ENCODE results near the gene FBXO11. TPM values are rescaled to one million over a fixed set of nuclear protein-coding genes. Genes with fewer than 3 reads are reported as not detected.

FBXO11 gene
- total RNA-seq, 1 experiment from 2014 or later = 43.8 TPM

DNA sequence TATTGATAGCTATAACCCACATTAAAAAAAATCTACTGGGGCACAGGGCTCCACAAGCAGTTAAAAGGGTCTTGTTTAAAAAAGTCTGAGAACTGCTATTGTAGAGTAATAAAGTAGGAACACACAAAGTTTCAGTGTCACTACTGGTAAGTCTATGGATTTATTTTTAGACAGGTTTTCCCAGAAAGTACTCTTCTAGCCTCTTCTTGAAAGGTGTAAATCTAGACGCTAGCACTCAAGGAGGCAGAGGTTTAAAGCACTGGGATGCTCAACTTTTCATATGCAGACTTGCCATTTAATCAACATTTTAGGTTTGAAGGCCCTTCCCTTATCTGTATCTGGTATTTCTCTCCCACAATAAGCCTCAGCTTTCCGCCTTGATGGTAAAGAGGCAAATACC is 33.4 kb downstream of the FBXO11 start:
- Mint-ChIP-seq H3K9me3 (no peaks in the 10 kb centered on the region), H3K27me3 (ENCODE audit: low read depth) (no peaks in the 10 kb centered on the region), H3K4me3 (no peak overlapping the region), H3K27ac (peak overlapping the region; percentile 36; the same call in 1 of the 2 replicates), H3K4me1 (peaks cover 51% of the 10 kb centered on the region), H3K36me3 (no peaks in the 10 kb centered on the region)
- ChIA-PET POLR2A (no interaction called here), CTCF (interaction anchor here (1.0 kb wide), 1 partner anchor 485 kb away, joined by 3 read pairs; no protein-coding TSS in a partner anchor)
- TF ChIP-seq ELF4 (CRISPR knock-in tag; IDR thresholded peaks at IDR 0.05; ENCODE audit: low read depth) (no peak), ATF1 (CRISPR knock-in tag; IDR thresholded peaks at IDR 0.05) (no peak), CBFB (CRISPR knock-in tag; IDR thresholded peaks at IDR 0.05; ENCODE audit: low read depth) (no peak), ESRRA (CRISPR knock-in tag; IDR thresholded peaks at IDR 0.05; ENCODE audit: borderline replicate concordance) (no peak), JAZF1 (CRISPR knock-in tag; IDR thresholded peaks at IDR 0.05) (no peak), NR3C1 (CRISPR knock-in tag; conservative IDR thresholded peaks at IDR 0.05; ENCODE audit: low read depth) (no peak)
- TF ChIP-seq, protein P1, sequence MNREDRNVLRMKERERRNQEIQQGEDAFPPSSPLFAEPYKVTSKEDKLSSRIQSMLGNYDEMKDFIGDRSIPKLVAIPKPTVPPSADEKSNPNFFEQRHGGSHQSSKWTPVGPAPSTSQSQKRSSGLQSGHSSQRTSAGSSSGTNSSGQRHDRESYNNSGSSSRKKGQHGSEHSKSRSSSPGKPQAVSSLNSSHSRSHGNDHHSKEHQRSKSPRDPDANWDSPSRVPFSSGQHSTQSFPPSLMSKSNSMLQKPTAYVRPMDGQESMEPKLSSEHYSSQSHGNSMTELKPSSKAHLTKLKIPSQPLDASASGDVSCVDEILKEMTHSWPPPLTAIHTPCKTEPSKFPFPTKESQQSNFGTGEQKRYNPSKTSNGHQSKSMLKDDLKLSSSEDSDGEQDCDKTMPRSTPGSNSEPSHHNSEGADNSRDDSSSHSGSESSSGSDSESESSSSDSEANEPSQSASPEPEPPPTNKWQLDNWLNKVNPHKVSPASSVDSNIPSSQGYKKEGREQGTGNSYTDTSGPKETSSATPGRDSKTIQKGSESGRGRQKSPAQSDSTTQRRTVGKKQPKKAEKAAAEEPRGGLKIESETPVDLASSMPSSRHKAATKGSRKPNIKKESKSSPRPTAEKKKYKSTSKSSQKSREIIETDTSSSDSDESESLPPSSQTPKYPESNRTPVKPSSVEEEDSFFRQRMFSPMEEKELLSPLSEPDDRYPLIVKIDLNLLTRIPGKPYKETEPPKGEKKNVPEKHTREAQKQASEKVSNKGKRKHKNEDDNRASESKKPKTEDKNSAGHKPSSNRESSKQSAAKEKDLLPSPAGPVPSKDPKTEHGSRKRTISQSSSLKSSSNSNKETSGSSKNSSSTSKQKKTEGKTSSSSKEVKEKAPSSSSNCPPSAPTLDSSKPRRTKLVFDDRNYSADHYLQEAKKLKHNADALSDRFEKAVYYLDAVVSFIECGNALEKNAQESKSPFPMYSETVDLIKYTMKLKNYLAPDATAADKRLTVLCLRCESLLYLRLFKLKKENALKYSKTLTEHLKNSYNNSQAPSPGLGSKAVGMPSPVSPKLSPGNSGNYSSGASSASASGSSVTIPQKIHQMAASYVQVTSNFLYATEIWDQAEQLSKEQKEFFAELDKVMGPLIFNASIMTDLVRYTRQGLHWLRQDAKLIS (CRISPR knock-in tag; IDR thresholded peaks at IDR 0.05; ENCODE audit: borderline replicate concordance) = no peak
- TF ChIP-seq, protein P2, sequence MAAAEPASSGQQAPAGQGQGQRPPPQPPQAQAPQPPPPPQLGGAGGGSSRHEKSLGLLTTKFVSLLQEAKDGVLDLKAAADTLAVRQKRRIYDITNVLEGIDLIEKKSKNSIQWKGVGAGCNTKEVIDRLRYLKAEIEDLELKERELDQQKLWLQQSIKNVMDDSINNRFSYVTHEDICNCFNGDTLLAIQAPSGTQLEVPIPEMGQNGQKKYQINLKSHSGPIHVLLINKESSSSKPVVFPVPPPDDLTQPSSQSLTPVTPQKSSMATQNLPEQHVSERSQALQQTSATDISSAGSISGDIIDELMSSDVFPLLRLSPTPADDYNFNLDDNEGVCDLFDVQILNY (CRISPR knock-in tag; IDR thresholded peaks at IDR 0.05) = no peak
- TF ChIP-seq, protein P3, sequence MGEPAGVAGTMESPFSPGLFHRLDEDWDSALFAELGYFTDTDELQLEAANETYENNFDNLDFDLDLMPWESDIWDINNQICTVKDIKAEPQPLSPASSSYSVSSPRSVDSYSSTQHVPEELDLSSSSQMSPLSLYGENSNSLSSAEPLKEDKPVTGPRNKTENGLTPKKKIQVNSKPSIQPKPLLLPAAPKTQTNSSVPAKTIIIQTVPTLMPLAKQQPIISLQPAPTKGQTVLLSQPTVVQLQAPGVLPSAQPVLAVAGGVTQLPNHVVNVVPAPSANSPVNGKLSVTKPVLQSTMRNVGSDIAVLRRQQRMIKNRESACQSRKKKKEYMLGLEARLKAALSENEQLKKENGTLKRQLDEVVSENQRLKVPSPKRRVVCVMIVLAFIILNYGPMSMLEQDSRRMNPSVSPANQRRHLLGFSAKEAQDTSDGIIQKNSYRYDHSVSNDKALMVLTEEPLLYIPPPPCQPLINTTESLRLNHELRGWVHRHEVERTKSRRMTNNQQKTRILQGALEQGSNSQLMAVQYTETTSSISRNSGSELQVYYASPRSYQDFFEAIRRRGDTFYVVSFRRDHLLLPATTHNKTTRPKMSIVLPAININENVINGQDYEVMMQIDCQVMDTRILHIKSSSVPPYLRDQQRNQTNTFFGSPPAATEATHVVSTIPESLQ (CRISPR knock-in tag; IDR thresholded peaks at IDR 0.05) = no peak
- TF ChIP-seq, protein P4, sequence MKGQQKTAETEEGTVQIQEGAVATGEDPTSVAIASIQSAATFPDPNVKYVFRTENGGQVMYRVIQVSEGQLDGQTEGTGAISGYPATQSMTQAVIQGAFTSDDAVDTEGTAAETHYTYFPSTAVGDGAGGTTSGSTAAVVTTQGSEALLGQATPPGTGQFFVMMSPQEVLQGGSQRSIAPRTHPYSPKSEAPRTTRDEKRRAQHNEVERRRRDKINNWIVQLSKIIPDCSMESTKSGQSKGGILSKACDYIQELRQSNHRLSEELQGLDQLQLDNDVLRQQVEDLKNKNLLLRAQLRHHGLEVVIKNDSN (CRISPR knock-in tag; IDR thresholded peaks at IDR 0.05) = no peak
- TF ChIP-seq, protein P5, sequence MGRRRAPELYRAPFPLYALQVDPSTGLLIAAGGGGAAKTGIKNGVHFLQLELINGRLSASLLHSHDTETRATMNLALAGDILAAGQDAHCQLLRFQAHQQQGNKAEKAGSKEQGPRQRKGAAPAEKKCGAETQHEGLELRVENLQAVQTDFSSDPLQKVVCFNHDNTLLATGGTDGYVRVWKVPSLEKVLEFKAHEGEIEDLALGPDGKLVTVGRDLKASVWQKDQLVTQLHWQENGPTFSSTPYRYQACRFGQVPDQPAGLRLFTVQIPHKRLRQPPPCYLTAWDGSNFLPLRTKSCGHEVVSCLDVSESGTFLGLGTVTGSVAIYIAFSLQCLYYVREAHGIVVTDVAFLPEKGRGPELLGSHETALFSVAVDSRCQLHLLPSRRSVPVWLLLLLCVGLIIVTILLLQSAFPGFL (CRISPR knock-in tag; IDR thresholded peaks at IDR 0.05; ENCODE audit: borderline replicate concordance) = no peak
- DNase-seq (ENCODE audit: low spot score) (no peak), ATAC-seq (peak; percentile 14; the same call in 1 of the 2 replicates)

DNA sequence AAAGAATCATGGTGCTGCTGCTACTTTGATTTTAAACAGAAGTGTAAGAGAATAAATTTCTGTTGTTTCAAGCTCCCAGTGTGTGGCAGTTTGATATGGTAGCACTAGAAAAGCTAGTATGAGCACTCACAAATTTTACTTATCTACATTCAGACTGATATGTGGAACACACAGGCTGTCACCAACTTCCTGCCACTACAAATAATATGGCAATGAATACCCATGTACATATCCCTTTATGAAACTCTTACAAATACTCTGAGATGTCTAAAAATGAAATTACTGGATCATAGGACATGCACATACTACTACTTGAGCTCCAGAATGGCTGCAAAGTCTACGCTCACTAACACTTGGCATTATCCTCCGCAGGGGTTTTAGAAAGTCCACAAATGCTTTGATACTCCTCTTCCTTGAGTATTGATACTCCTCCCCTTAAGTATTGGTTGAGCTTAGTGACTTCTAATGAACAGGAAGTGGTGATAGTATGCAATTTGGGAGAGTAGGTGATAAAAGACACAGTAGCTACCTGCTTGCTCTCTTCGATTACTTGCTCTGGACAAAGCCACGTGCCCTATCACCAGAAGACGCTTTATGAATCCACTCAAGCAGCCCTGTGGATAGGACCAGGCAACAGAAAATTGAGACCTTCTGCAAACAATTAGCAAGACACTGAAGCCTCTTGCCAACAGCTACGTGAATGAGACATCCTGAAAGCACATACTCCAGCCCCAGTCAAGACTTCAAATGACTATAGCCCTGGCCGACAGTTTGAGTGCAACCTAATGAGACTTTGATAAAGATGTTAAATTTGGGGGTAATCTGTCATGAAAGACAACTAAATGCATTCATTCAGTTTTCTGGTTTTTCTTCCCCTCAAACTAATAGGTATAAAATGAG is 35.4 kb downstream of the FBXO11 start:
- H3K9me3 Mint-ChIP-seq = no peaks in the 10 kb centered on the region
- H3K36me3 Mint-ChIP-seq = no peaks in the 10 kb centered on the region
- POLR2A ChIA-PET = interaction anchor here (0.5 kb wide), 2 partner anchors 57 to 66 kb away, joined by 3 to 5 read pairs; no protein-coding TSS in a partner anchor
- peaks cover 60% of the 10 kb centered on the region for H3K4me1 Mint-ChIP-seq
- CTCF ChIA-PET = interaction anchor here (1.0 kb wide), 1 partner anchor 146 kb away, joined by 4 read pairs; no protein-coding TSS in a partner anchor
- DNase-seq (ENCODE audit: low spot score) = no peak
- no peak overlapping the region for H3K4me3 Mint-ChIP-seq
- no peak for ATAC-seq
- H3K27me3 Mint-ChIP-seq (ENCODE audit: low read depth) = no peaks in the 10 kb centered on the region
- H3K27ac Mint-ChIP-seq = peak overlapping the region; percentile 77
- TF ChIP-seq, protein P6, sequence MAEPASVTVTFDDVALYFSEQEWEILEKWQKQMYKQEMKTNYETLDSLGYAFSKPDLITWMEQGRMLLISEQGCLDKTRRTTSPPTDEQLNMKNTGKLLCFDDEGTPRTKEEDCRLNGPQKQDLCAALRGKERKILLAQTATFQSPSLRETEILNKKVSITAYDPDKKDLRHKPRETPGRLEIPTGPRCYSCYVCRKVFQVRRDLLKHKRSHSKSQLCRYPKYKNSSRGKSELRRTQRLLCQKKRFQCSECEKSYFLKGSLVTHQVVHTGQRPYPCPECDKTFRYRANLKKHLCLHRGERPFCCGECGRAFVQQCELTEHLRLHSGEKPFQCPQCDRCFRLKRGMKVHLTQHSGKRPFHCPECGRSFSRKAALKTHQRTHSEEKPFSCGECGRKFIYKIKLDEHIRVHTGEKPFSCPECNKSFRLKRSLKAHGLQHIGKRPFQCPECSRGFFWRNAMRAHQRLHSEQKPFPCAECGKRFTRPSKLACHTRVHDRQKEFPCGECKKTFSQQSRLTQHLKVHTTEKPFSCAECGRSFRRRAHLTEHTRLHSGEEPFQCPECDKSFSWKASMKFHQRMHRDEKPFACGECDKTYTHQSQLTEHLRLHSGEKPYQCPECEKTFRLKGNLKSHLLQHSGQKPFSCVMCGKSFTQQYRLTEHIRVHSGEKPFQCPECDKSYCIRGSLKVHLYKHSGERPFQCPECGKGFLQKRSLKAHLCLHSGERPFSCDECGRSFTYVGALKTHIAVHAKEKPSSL (CRISPR knock-in tag; conservative IDR thresholded peaks at IDR 0.05) = no peak
- TF ChIP-seq ZNF671 (CRISPR knock-in tag; IDR thresholded peaks at IDR 0.05) (no peak), GABPB1 (CRISPR knock-in tag; IDR thresholded peaks at IDR 0.05) (no peak), ZNF121 (CRISPR knock-in tag; IDR thresholded peaks at IDR 0.05) (no peak), TCF7 (CRISPR knock-in tag; IDR thresholded peaks at IDR 0.05; ENCODE audit: low read depth) (no peak), SMAD3 (CRISPR knock-in tag; IDR thresholded peaks at IDR 0.05; ENCODE audit: borderline replicate concordance) (no peak)
- TF ChIP-seq, protein P7, sequence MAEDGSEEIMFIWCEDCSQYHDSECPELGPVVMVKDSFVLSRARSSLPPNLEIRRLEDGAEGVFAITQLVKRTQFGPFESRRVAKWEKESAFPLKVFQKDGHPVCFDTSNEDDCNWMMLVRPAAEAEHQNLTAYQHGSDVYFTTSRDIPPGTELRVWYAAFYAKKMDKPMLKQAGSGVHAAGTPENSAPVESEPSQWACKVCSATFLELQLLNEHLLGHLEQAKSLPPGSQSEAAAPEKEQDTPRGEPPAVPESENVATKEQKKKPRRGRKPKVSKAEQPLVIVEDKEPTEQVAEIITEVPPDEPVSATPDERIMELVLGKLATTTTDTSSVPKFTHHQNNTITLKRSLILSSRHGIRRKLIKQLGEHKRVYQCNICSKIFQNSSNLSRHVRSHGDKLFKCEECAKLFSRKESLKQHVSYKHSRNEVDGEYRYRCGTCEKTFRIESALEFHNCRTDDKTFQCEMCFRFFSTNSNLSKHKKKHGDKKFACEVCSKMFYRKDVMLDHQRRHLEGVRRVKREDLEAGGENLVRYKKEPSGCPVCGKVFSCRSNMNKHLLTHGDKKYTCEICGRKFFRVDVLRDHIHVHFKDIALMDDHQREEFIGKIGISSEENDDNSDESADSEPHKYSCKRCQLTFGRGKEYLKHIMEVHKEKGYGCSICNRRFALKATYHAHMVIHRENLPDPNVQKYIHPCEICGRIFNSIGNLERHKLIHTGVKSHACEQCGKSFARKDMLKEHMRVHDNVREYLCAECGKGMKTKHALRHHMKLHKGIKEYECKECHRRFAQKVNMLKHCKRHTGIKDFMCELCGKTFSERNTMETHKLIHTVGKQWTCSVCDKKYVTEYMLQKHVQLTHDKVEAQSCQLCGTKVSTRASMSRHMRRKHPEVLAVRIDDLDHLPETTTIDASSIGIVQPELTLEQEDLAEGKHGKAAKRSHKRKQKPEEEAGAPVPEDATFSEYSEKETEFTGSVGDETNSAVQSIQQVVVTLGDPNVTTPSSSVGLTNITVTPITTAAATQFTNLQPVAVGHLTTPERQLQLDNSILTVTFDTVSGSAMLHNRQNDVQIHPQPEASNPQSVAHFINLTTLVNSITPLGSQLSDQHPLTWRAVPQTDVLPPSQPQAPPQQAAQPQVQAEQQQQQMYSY (CRISPR knock-in tag; IDR thresholded peaks at IDR 0.05) = no peak
